GM18507 (cell line): ENCODE data around the gene NFASC.

Source experiments
- DNase-seq: peaks from one replicate; pipeline ENCODE4 v3.0.0; 2011; ENCODE audit warnings: low read depth; ENCODE audit not compliant: insufficient read length; ENCODE audit errors: extremely low spot score
- FAIRE-seq: peaks from 2 replicates; lab custom pipeline; 2011; peaks lifted over from hg19 to GRCh38; lab: Jason Lieb, UNC

NFASC gene

GRCh38 chr1:204990721-204991341, 120.2 kb downstream of the NFASC start:
- DNase-seq (no peak), FAIRE-seq (no peak)

GRCh38 chr1:204991342-204991844, 120.7 kb downstream of the NFASC start:
- DNase-seq (peak; percentile 11), FAIRE-seq (no peak)

GRCh38 chr1:204992201-204992997, 121.7 kb downstream of the NFASC start:
- FAIRE-seq (no peak), DNase-seq (no peak)

- FAIRE-seq (no peak), DNase-seq (no peak)
Observed at GRCh38 chr1:204992998-204993314, 122.3 kb downstream of the NFASC start.

GRCh38 chr1:204994086-204994862, 123.6 kb downstream of the NFASC start:
- DNase-seq (no peak), FAIRE-seq (no peak)

GRCh38 chr1:204996981-204997380, 126.3 kb downstream of the NFASC start:
- FAIRE-seq (no peak), DNase-seq (no peak)

GRCh38 chr1:204997591-204998355, 127.1 kb downstream of the NFASC start:
- FAIRE-seq (no peak), DNase-seq (no peak)

- no peak for DNase-seq
- FAIRE-seq, result no peak
Observed at GRCh38 chr1:205001162-205001561, 130.5 kb downstream of the NFASC start.

GRCh38 chr1:205002705-205003104, 132.0 kb downstream of the NFASC start:
- DNase-seq, result no peak
- FAIRE-seq, result no peak

GRCh38 chr1:205003358-205004131, 132.9 kb downstream of the NFASC start:
- DNase-seq, result no peak
- no peak for FAIRE-seq

- no peak for DNase-seq
- no peak for FAIRE-seq
Observed at GRCh38 chr1:205004351-205004750, 133.7 kb downstream of the NFASC start.

- no peak for FAIRE-seq
- no peak for DNase-seq
Observed at GRCh38 chr1:205008896-205009295, 138.2 kb downstream of the NFASC start.

GRCh38 chr1:205009670-205010069, 139.0 kb downstream of the NFASC start:
- DNase-seq (no peak), FAIRE-seq (no peak)

- FAIRE-seq, result no peak
- no peak for DNase-seq
Observed at GRCh38 chr1:205012391-205013140, 141.9 kb downstream of the NFASC start.

- FAIRE-seq (no peak), DNase-seq (no peak)
Observed at GRCh38 chr1:205013683-205014367, 143.2 kb downstream of the NFASC start.

GRCh38 chr1:205014783-205015182, 144.1 kb downstream of the NFASC start:
- no peak for FAIRE-seq

GRCh38 chr1:205015241-205015640, 144.6 kb downstream of the NFASC start:
- FAIRE-seq (no peak), DNase-seq (no peak)

More at GRCh38 chr1:205014783-205015182, 144.1 kb downstream of the NFASC start:
- DNase-seq, result no peak

- no peak for DNase-seq
- FAIRE-seq, result no peak
Observed at GRCh38 chr1:205016075-205016474, 145.4 kb downstream of the NFASC start.
